ENCODE results near the gene SYNPR.

Gene SYNPR

DNA sequence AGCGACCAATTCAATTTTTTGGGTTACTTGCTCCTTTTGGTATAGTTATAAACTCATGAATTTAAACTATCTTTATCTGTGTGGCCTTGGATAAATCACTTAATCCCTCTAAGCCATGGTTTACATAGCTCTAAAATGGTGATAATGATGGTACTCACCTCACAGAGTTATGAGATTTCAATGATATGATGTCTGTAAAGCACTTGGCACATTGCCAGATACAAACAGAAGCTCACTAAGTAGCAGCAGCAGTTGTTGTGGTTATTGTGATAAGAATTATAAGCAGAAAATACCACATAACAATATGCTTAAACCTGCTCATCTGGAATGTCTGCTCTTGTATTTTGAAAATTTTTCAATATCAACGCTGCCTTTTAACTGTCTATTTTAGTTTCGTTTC is 189.3 kb downstream of the SYNPR start:
- Histone ChIP-seq H3K9me3 (ENCODE audit: low read length) (no peaks in the 10 kb centered on the region), H3K27me3 (ENCODE audit: insufficient read depth, low read length) (no peaks in the 10 kb centered on the region), H3K9ac (ENCODE audit: low read length) (no peak overlapping the region), H3K79me2 (ENCODE audit: insufficient read depth, low read length) (no peaks in the 10 kb centered on the region), H3K36me3 (ENCODE audit: insufficient read depth, low read length) (no peaks in the 10 kb centered on the region), H3K4me3 (ENCODE audit: low read depth, low read length, poor library complexity, severe bottlenecking) (no peak overlapping the region), H3K4me1 (ENCODE audit: insufficient read depth, low read length, severe bottlenecking) (no peaks in the 10 kb centered on the region), H4K20me1 (ENCODE audit: insufficient read depth, low read length) (no peaks in the 10 kb centered on the region), H3K4me2 (ENCODE audit: low read length) (no peak overlapping the region), H3F3A (ENCODE audit: insufficient read depth, low read length) (no peaks in the 10 kb centered on the region), H3K27ac (ENCODE audit: low read depth, low read length, poor library complexity, severe bottlenecking) (no peak overlapping the region), H2AFZ (ENCODE audit: low read length) (no peak overlapping the region), H3K9me2 (ENCODE audit: low read depth, low read length) (no peaks in the 10 kb centered on the region)
- TF ChIP-seq, protein P1, sequence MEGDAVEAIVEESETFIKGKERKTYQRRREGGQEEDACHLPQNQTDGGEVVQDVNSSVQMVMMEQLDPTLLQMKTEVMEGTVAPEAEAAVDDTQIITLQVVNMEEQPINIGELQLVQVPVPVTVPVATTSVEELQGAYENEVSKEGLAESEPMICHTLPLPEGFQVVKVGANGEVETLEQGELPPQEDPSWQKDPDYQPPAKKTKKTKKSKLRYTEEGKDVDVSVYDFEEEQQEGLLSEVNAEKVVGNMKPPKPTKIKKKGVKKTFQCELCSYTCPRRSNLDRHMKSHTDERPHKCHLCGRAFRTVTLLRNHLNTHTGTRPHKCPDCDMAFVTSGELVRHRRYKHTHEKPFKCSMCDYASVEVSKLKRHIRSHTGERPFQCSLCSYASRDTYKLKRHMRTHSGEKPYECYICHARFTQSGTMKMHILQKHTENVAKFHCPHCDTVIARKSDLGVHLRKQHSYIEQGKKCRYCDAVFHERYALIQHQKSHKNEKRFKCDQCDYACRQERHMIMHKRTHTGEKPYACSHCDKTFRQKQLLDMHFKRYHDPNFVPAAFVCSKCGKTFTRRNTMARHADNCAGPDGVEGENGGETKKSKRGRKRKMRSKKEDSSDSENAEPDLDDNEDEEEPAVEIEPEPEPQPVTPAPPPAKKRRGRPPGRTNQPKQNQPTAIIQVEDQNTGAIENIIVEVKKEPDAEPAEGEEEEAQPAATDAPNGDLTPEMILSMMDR (IDR thresholded peaks at IDR 0.05; ENCODE audit: low read length): no peak
- no peak for TF ChIP-seq EZH2 (IDR thresholded peaks at IDR 0.05; ENCODE audit: borderline replicate concordance, low read length)

DNA sequence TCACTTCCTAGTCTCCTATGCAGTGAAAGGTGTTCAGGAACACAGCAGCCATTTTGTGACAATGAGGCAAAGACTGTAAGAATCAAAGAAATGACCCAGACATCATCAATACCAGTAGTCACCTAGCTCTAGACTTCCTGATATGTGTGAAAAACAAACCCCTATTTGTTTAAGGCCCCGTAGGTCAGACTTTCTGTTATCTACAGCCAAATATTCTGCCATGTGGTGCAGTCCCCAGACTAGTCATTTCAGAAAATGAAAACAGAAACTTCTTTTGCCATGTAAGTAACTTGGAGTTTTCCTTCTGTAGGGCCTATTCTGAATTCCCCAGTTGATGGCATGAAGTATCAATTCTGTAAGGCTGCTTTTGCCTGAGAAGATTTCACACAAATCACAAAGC is 192.6 kb downstream of the SYNPR start:
- H3K27me3 ChIP-seq (ENCODE audit: insufficient read depth, low read length): no peaks in the 10 kb centered on the region
- H3K4me1 ChIP-seq (ENCODE audit: insufficient read depth, low read length, severe bottlenecking): no peaks in the 10 kb centered on the region
- no peaks in the 10 kb centered on the region for H3K9me2 ChIP-seq (ENCODE audit: low read depth, low read length)
- no peaks in the 10 kb centered on the region for H3F3A ChIP-seq (ENCODE audit: insufficient read depth, low read length)
- no peak overlapping the region for H2AFZ ChIP-seq (ENCODE audit: low read length)
- no peak overlapping the region for H3K9ac ChIP-seq (ENCODE audit: low read length)
- no peaks in the 10 kb centered on the region for H3K9me3 ChIP-seq (ENCODE audit: low read length)
- TF ChIP-seq, protein P1 (IDR thresholded peaks at IDR 0.05; ENCODE audit: low read length): no peak
- no peak for TF ChIP-seq EZH2 (IDR thresholded peaks at IDR 0.05; ENCODE audit: borderline replicate concordance, low read length)
- H3K4me3 ChIP-seq (ENCODE audit: low read depth, low read length, poor library complexity, severe bottlenecking): no peak overlapping the region
- no peaks in the 10 kb centered on the region for H3K36me3 ChIP-seq (ENCODE audit: insufficient read depth, low read length)
- no peaks in the 10 kb centered on the region for H4K20me1 ChIP-seq (ENCODE audit: insufficient read depth, low read length)
- H3K79me2 ChIP-seq (ENCODE audit: insufficient read depth, low read length): no peaks in the 10 kb centered on the region
- no peak overlapping the region for H3K27ac ChIP-seq (ENCODE audit: low read depth, low read length, poor library complexity, severe bottlenecking)
- no peak overlapping the region for H3K4me2 ChIP-seq (ENCODE audit: low read length)

DNA sequence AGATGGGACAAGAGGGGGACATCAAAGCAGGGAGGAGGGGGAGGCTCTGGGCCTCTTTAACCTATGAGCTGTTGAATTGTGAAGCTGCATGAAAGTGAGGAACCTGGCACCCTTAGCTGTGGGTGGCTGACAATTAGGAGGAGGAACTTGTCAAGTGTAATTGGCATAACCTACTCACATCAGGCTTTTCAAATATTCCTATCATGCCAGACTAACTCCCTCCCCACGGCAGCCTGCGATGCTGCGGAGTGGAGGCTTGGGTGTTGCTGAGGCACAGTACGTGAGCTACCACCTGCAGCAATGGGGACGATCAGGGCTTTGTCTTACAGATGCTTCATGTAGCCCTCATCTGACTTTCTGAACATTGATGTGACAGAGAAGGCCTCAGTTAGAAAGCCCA is 193.7 kb downstream of the SYNPR start:
- Histone ChIP-seq H3F3A (ENCODE audit: insufficient read depth, low read length) (no peaks in the 10 kb centered on the region), H2AFZ (ENCODE audit: low read length) (no peak overlapping the region), H3K9ac (ENCODE audit: low read length) (no peak overlapping the region), H3K79me2 (ENCODE audit: insufficient read depth, low read length) (no peaks in the 10 kb centered on the region), H3K36me3 (ENCODE audit: insufficient read depth, low read length) (no peaks in the 10 kb centered on the region), H3K4me2 (ENCODE audit: low read length) (no peak overlapping the region), H4K20me1 (ENCODE audit: insufficient read depth, low read length) (no peaks in the 10 kb centered on the region), H3K9me3 (ENCODE audit: low read length) (no peaks in the 10 kb centered on the region), H3K4me1 (ENCODE audit: insufficient read depth, low read length, severe bottlenecking) (no peaks in the 10 kb centered on the region), H3K4me3 (ENCODE audit: low read depth, low read length, poor library complexity, severe bottlenecking) (no peak overlapping the region), H3K27me3 (ENCODE audit: insufficient read depth, low read length) (no peaks in the 10 kb centered on the region), H3K9me2 (ENCODE audit: low read depth, low read length) (no peaks in the 10 kb centered on the region), H3K27ac (ENCODE audit: low read depth, low read length, poor library complexity, severe bottlenecking) (no peak overlapping the region)
- TF ChIP-seq, protein P1 (IDR thresholded peaks at IDR 0.05; ENCODE audit: low read length): no peak
- no peak for TF ChIP-seq EZH2 (IDR thresholded peaks at IDR 0.05; ENCODE audit: borderline replicate concordance, low read length)

Data from OCI-LY1 (cell line).